K562 (cell line): Measurements from ENCODE around the gene SDF4. TPM values are rescaled to one million over a fixed set of nuclear protein-coding genes. Genes with fewer than 3 reads are reported as not detected.

Source experiments
- ATAC-seq: fragments of 200-7000 bp; cut with Tn5 transposase; 3 replicates; pipeline ENCODE4 v1.9.1; 2020; ENCODE audit warnings: moderate library complexity
- BruUV-seq: library from RNA; stranded (reverse); fragments of 400-500 nt; replicated peaks from 2 replicates; lab custom pipeline; 2021; lab: Mats Ljungman, UMichigan
- CTCF ChIA-PET: fragments of 300-600 bp; formaldehyde crosslinking; extraction: SDS; loops from one replicate; lab custom pipeline; 2021; ENCODE audit warnings: low intra/inter-chr PET ratio; lab: Yijun Ruan, JAX
- POLR2A ChIA-PET: fragments of 300-600, 350-650 bp; sonication (Branson Sonifier 250); formaldehyde crosslinking; extraction: SDS; loops from one replicate; lab custom pipeline; 2021; ENCODE audit warnings: antibody characterized with exemption, inconsistent platforms; lab: Yijun Ruan, JAX
- DNase-seq, 4 experiments: peaks; one replicate each; pipeline versions ENCODE4 v3.0.0 to v3.0.0-alpha.2; 2011 to 2018; ENCODE audit warnings: low spot score in 3 of 4, mixed read lengths in 3 of 4; ENCODE audit errors: extremely low read depth in 1 of 4
- FAIRE-seq: peaks from 2 replicates; lab custom pipeline; 2011; peaks lifted over from hg19 to GRCh38; lab: Jason Lieb, UNC
- H2AFZ ChIP-seq: 2 replicates; pipeline ENCODE4 v1.6.0; 2011; ENCODE audit warnings: low read depth, low read length, control low read depth, inconsistent platforms
- H3K27ac ChIP-seq: fragments of 200-600 bp; 3 replicates; pipeline ENCODE4 v1.8.0; 2011; ENCODE audit warnings: low read depth, mild to moderate bottlenecking, control low read depth, inconsistent platforms, low read length, moderate library complexity, mixed read lengths; ENCODE audit errors: extremely low read depth
- H3K27me3 ChIP-seq, 2 experiments: fragments of 300-600 bp in 1 of 2; 2 replicates in 1 of 2; 3 replicates in 1 of 2; pipeline versions ENCODE4 v1.6.0 to v1.8.0; 2011; ENCODE audit warnings: inconsistent platforms in 2 of 2, low read length in 2 of 2, mild to moderate bottlenecking in 1 of 2, mixed read lengths in 1 of 2, moderate library complexity in 1 of 2; ENCODE audit not compliant: control insufficient read depth in 2 of 2, insufficient read depth in 2 of 2
- H3K36me3 ChIP-seq: fragments of 300-600 bp; 3 replicates; pipeline ENCODE4 v1.8.0; 2011; ENCODE audit warnings: mild to moderate bottlenecking, low read length, inconsistent platforms; ENCODE audit not compliant: control insufficient read depth, insufficient read depth
- H3K4me1 ChIP-seq, 2 experiments: fragments of 200-600 bp in 1 of 2; replicated peaks in 1 of 2; 2 replicates in 1 of 2; 3 replicates in 1 of 2; pipeline versions ENCODE4 v1.5.1 to v1.8.0; 2011; ENCODE audit warnings: inconsistent platforms in 2 of 2, low read length in 2 of 2, mild to moderate bottlenecking in 1 of 2, mixed read lengths in 1 of 2, moderate library complexity in 1 of 2; ENCODE audit not compliant: control insufficient read depth in 2 of 2, insufficient read depth in 2 of 2
- H3K4me2 ChIP-seq: 2 replicates; pipeline ENCODE4 v1.6.1; 2011; ENCODE audit warnings: low read length, control low read depth, inconsistent platforms, mixed read lengths; ENCODE audit not compliant: insufficient read depth
- H3K4me3 ChIP-seq: fragments of 200-600 bp; sonication (generic), shearing (Covaris generic); 2 replicates; pipeline ENCODE4 v1.5.1; 2016; ENCODE audit warnings: control low read depth, inconsistent platforms
- H3K79me2 ChIP-seq: fragments of 200-600 bp; 3 replicates; pipeline ENCODE4 v1.8.0; 2011; ENCODE audit warnings: low read length, inconsistent platforms; ENCODE audit not compliant: control insufficient read depth, insufficient read depth
- H3K9ac ChIP-seq, 2 experiments: 2 replicates each; pipeline versions ENCODE4 v1.6.0 to v1.6.1; 2011; ENCODE audit warnings: low read depth in 2 of 2, low read length in 2 of 2, control low read depth in 1 of 2, inconsistent platforms in 1 of 2, mild to moderate bottlenecking in 1 of 2, mixed read lengths in 1 of 2; ENCODE audit not compliant: insufficient read depth in 1 of 2
- H3K9me1 ChIP-seq: one replicate; pipeline ENCODE4 v1.6.0; 2011; ENCODE audit warnings: inconsistent platforms, mild to moderate bottlenecking, low read length, moderate library complexity; ENCODE audit not compliant: control insufficient read depth, insufficient read depth
- H3K9me3 ChIP-seq: replicated peaks from 2 replicates; pipeline ENCODE4 v1.5.1; 2011; ENCODE audit warnings: low read depth, low read length, inconsistent platforms; ENCODE audit not compliant: control insufficient read depth, insufficient read depth
- H4K20me1 ChIP-seq: replicated peaks from 2 replicates; pipeline ENCODE4 v1.6.1; 2011; ENCODE audit warnings: low read length, inconsistent platforms, mixed read lengths; ENCODE audit not compliant: control insufficient read depth, insufficient read depth
- BCOR ChIP-seq: fragments of 450-650 bp; IDR thresholded peaks from 2 replicates; pipeline ENCODE4 v1.6.1; 2016
- BRCA1 ChIP-seq, 2 experiments: fragments of 450-650 bp in 1 of 2; sonication (generic) in 1 of 2; formaldehyde crosslinking in 1 of 2; IDR thresholded peaks; 2 replicates each; pipeline versions ENCODE4 v1.5.0 to v1.6.1; 2017 to 2020; ENCODE audit warnings: mild to moderate bottlenecking in 1 of 2, missing genetic modification reagents in 1 of 2
- HOXB6 ChIP-seq: fragments of 250-450 bp; sonication (Bioruptor Pico); IDR thresholded peaks from 2 replicates; pipeline ENCODE4 v1.5.1; 2022; ENCODE audit warnings: mild to moderate bottlenecking, borderline replicate concordance
- POLR2G ChIP-seq: fragments of 200-400 bp; formaldehyde crosslinking; IDR thresholded peaks from 2 replicates; pipeline ENCODE4 v1.6.1; 2017; ENCODE audit warnings: low read depth, mild to moderate bottlenecking, antibody characterized with exemption, low read length, moderate library complexity
- RBFOX2 ChIP-seq: fragments of 200-400 bp; formaldehyde crosslinking; IDR thresholded peaks from 2 replicates; pipeline ENCODE4 v1.6.1; 2017; ENCODE audit warnings: low read depth, mild to moderate bottlenecking, low read length, moderate library complexity
- TAF7 ChIP-seq: fragments of 450-650 bp; IDR thresholded peaks from 2 replicates; pipeline ENCODE4 v1.6.1; 2016; ENCODE audit warnings: missing genetic modification characterization, missing compliant biosample characterization
- TGIF2 ChIP-seq: sonication (generic); formaldehyde crosslinking; IDR thresholded peaks from 2 replicates; pipeline ENCODE4 v1.8.1; 2022; ENCODE audit warnings: mild to moderate bottlenecking, missing genetic modification reagents, moderate library complexity
- ZNF121 ChIP-seq: sonication (generic); formaldehyde crosslinking; conservative IDR thresholded peaks from 2 replicates; pipeline ENCODE4 v1.8.0; 2022; ENCODE audit warnings: missing genetic modification reagents
- ZNF699 ChIP-seq: fragments of 250-450 bp; sonication (Bioruptor Pico); IDR thresholded peaks from 2 replicates; pipeline ENCODE4 v1.8.0; 2021; ENCODE audit warnings: mild to moderate bottlenecking, moderate library complexity; ENCODE audit not compliant: insufficient replicate concordance
- WGBS: fragments of 100-300 bp; shearing (Covaris generic); methylation state at CpG from one replicate; pipeline ENCODE4 v1.1.6; 2016; ENCODE audit warnings: low coverage, mixed read lengths; ENCODE audit not compliant: insufficient coverage; ENCODE audit errors: missing lambda C conversion rate; 5-methylcytosine and 5-hydroxymethylcytosine counted together
- in situ Hi-C: fragments of 300-500 bp; cut with MboI; formaldehyde crosslinking; loops from 4 replicates; pipeline ENCODE4 v1.15.0; 2018; ENCODE audit warnings: inconsistent platforms, mixed read lengths
- intact Hi-C: fragments of 100-400 bp; cut with micrococcal nuclease; formaldehyde crosslinking; loops from 2 replicates; pipeline ENCODE4 v1.14.2; 2022
- polyA plus RNA-seq, 8 experiments: library from polyadenylated mRNA; depleted of rRNA in 4 of 8; stranded (reverse) in 5 of 8; unstranded in 3 of 8; fragments of >200 nt; fragmentation: Nextera tagmentation in 2 of 8; fragmentation: Illumina TruSeq in 1 of 8; extraction: Ambion mirVana in 2 of 8; extraction: Trizol in 1 of 8; gene quantifications; 2 replicates each; pipeline versions ENCODE4 v1.2.1 to v1.2.3, GENCODE V29; 2011 to 2014; ENCODE audit warnings: inconsistent platforms in 1 of 8, missing spikeins in 1 of 8
- total RNA-seq, 7 experiments: library from RNA; depleted of rRNA in 6 of 7; stranded (reverse); fragments of >200 nt in 6 of 7; fragmentation: Illumina TruSeq in 2 of 7; extraction: Trizol in 2 of 7; gene quantifications; 2 replicates each; pipeline versions ENCODE4 v1.2.1 to v1.2.3, GENCODE V29; 2011 to 2021; ENCODE audit warnings: low replicate concordance in 1 of 7

The SDF4 gene
- total and polyA plus RNA-seq, 9 of the 15 experiments (the other 6 are each of a cell fraction or from before 2014, with no cell fraction given): 0.35 to 160 (median 65.2) TPM

- BruUV-seq: no TSS peak
- no peak for DNase-seq
- TF ChIP-seq HOXB6 (CRISPR knock-in tag) (no peak), BCOR (no peak), POLR2G (peak; percentile 51), TGIF2 (no peak), RBFOX2 (0 out of 2 replicates have a peak, but pooled peaks have one; percentile 38)
- Histone ChIP-seq H3K4me3 (no peak overlapping the region), H3K4me1 (peaks cover 0 to 63% of the 10 kb centered on the region in 2 experiments; a peak in 2 of 5 replicates), H2AFZ (no peak overlapping the region), H3K79me2 (peaks cover 49% of the 10 kb centered on the region), H3K9me1 (no peaks in the 10 kb centered on the region), H3K9me3 (no peaks in the 10 kb centered on the region), H3K9ac (0 out of 4 replicates have a peak overlapping the region, but pooled peaks of 1 of the 2 experiments have one; percentile 2), H4K20me1 (peaks cover 9% of the 10 kb centered on the region; the same call in 1 of the 2 replicates), H3K4me2 (no peak overlapping the region), H3K27me3 (no peaks in the 10 kb centered on the region), H3K27ac (no peak overlapping the region), H3K36me3 (peaks cover 97% of the 10 kb centered on the region; the same call in 2 of the 3 replicates)
- in situ Hi-C loops: no loop called here
- intact Hi-C loops: no loop called here
- FAIRE-seq: no peak
- ChIA-PET POLR2A (interaction anchor here (1.2 kb wide), 1 partner anchor 11 kb away, joined by 3 read pairs; no protein-coding TSS in a partner anchor), CTCF (no interaction called here)
- no peak for ATAC-seq
- 95% methylated on average over 20 of the region's 21 CpGs for WGBS
Measured at GRCh38 chr1:1223891-1224290, 7.9 kb downstream of the SDF4 start.

- Histone ChIP-seq H3K4me2 (no peak overlapping the region), H4K20me1 (peaks cover 9% of the 10 kb centered on the region; the same call in 1 of the 2 replicates), H3K4me1 (peaks cover 0 to 63% of the 10 kb centered on the region in 2 experiments; a peak in 1 of 5 replicates), H3K4me3 (no peak overlapping the region), H3K9ac (no peak overlapping the region), H3K27me3 (no peaks in the 10 kb centered on the region), H3K36me3 (peaks cover 97% of the 10 kb centered on the region; the same call in 2 of the 3 replicates), H3K27ac (no peak overlapping the region), H3K79me2 (peaks cover 43% of the 10 kb centered on the region), H3K9me3 (no peaks in the 10 kb centered on the region), H3K9me1 (no peaks in the 10 kb centered on the region), H2AFZ (no peak overlapping the region)
- WGBS: 100% methylated on average over 13 of the region's 15 CpGs
- TF ChIP-seq RBFOX2 (peak; percentile 34; the same call in 1 of the 2 replicates), POLR2G (peak; percentile 51; the same call in 1 of the 2 replicates), ZNF121 (peak; percentile 73), TAF7 (no peak), ZNF699 (no peak), BRCA1 (IDR thresholded peaks at IDR 0.05) (no peak), BRCA1 (CRISPR knock-in tag; IDR thresholded peaks at IDR 0.05) (0 out of 2 replicates have a peak, but pooled peaks have one; percentile 24)
- ChIA-PET POLR2A (interaction anchor here (1.2 kb wide), 1 partner anchor 10 kb away, joined by 3 read pairs; no protein-coding TSS in a partner anchor), CTCF (no interaction called here)
- no peak for DNase-seq
- ATAC-seq: no peak
- in situ Hi-C loops (no loop called here), intact Hi-C loops (no loop called here)
- no peak for FAIRE-seq
- no TSS peak for BruUV-seq
Measured at GRCh38 chr1:1223321-1223720, 8.5 kb downstream of the SDF4 start.
